KOPT-K1 (cell line): ENCODE results near the gene CST7.
"Not testable (repeated sequence)": the region's sequence is repeated elsewhere in the genome, so short reads cannot be mapped to it uniquely, and the experiment has no call there.

Experiments
- H3K27ac ChIP-seq: fragments of 200-600 bp; sonication (generic); 2 replicates; pipeline ENCODE4 v1.5.1; 2016; ENCODE audit warnings: antibody characterized with exemption, mild to moderate bottlenecking, low read depth, low read length; ENCODE audit not compliant: poor library complexity, severe bottlenecking
- H3K36me3 ChIP-seq: fragments of 200-600 bp; sonication (generic); 2 replicates; pipeline ENCODE4 v1.5.1; 2017; ENCODE audit warnings: antibody characterized with exemption, mild to moderate bottlenecking, low read length, moderate library complexity; ENCODE audit not compliant: insufficient read depth
- H3K9me3 ChIP-seq: fragments of 200-600 bp; sonication (generic); 2 replicates; pipeline ENCODE4 v1.5.1; 2017; ENCODE audit warnings: antibody characterized with exemption, low read length, mild to moderate bottlenecking; ENCODE audit not compliant: insufficient read depth, poor library complexity, severe bottlenecking

CST7 gene

DNA sequence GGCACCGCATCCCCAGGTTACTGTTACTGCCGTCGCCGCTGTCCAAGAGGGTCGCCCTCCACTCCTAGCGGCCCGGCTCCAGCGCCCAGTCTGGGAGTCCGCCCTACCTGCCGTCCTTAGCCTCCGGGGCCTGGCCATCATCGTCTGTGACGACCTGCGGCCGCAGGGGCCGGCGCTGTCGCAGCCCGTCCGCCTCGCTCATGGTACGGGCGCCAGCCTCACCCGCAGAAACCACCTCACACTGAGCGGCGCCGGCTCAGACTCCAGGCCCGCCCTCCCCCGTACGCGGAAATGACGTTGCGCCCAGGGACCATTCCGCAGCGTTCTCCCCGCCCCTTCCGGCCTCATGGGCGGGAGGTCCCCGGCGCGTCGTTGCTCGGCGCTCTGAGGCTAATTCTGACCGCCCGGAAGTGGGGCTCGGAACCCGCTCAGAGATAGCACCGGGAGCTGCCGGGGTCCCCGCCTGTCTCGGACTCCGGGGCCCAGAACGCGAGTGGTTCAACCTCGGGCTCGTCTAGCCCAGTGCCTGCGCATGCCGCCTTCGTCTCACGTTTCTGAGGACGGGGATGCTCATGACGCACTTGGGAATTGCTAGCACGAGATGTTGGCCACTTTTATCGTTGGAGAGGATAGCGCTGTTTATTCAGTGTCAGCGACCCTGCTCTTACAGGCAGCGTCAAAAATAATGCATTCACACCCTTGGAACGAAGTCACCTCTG, 43.6 kb downstream of the CST7 start, which contains the start of gene APMAP:
APMAP (minus strand) TSS at position 265 of the 719 bp plus-strand sequence; CDS start at position 202, 63 bp downstream.
- peak within 1 kb of the TSS; percentile 79 for H3K27ac ChIP-seq
- H3K9me3 ChIP-seq, result no peaks in the 10 kb centered on the region

GRCh38 chr20:24993337-24994185, 44.5 kb downstream of the CST7 start:
- peak overlapping the region; percentile 79 for H3K27ac ChIP-seq

More for the DNA sequence above, 43.6 kb downstream of the CST7 start, which contains the start of gene APMAP:
- peaks cover 9% of the 10 kb centered on the region for H3K36me3 ChIP-seq

GRCh38 chr20:24994186-24994465, 45.1 kb downstream of the CST7 start:
- H3K9me3 ChIP-seq, result no peaks in the 10 kb centered on the region
- H3K27ac ChIP-seq, result no peak overlapping the region
- H3K36me3 ChIP-seq, result peaks cover 6% of the 10 kb centered on the region

More at GRCh38 chr20:24993337-24994185, 44.5 kb downstream of the CST7 start:
- no peaks in the 10 kb centered on the region for H3K9me3 ChIP-seq
- peaks cover 9% of the 10 kb centered on the region for H3K36me3 ChIP-seq

- peaks cover under 1% of the 10 kb centered on the region; the same call in 1 of the 2 replicates for H3K36me3 ChIP-seq
- no peak overlapping the region for H3K27ac ChIP-seq
- H3K9me3 ChIP-seq, result no peaks in the 10 kb centered on the region
Observed at GRCh38 chr20:24994470-24995368, 45.6 kb downstream of the CST7 start.

DNA sequence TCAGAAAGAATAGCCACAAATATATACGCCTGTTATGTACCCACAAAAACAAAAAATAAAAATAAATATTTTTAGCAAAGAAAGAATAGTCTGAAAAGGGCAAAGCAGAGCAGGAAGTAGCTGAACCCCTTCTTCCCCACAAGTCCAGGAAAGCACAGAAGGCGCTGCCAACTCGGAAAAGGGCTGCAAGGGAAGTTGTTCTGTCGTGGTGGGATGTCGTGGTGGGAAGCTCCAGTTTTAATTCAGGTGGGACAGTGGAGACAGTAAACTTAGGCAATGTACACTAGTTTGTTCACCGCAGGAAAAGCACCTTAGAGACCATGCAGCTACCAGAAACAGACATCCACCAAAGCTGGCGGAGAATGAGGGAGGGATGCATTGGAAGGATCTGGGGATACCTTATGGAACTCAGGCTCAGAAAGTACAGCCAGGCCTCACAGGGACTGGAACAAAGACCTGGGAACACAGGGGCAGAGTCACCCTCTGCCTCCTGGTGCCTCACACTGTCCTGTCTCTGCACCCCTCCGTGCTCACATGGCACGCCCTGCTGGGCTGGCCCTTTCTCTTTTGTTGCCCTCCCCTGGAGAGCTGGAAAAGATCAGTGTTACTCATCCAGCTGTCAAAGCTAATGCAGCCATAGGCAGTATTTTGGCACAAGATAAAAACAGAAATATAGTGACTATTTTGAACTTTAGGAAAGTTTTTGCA, 46.8 kb downstream of the CST7 start:
- no peaks in the 10 kb centered on the region for H3K9me3 ChIP-seq
- no peaks in the 10 kb centered on the region for H3K36me3 ChIP-seq
- no peak overlapping the region for H3K27ac ChIP-seq

DNA sequence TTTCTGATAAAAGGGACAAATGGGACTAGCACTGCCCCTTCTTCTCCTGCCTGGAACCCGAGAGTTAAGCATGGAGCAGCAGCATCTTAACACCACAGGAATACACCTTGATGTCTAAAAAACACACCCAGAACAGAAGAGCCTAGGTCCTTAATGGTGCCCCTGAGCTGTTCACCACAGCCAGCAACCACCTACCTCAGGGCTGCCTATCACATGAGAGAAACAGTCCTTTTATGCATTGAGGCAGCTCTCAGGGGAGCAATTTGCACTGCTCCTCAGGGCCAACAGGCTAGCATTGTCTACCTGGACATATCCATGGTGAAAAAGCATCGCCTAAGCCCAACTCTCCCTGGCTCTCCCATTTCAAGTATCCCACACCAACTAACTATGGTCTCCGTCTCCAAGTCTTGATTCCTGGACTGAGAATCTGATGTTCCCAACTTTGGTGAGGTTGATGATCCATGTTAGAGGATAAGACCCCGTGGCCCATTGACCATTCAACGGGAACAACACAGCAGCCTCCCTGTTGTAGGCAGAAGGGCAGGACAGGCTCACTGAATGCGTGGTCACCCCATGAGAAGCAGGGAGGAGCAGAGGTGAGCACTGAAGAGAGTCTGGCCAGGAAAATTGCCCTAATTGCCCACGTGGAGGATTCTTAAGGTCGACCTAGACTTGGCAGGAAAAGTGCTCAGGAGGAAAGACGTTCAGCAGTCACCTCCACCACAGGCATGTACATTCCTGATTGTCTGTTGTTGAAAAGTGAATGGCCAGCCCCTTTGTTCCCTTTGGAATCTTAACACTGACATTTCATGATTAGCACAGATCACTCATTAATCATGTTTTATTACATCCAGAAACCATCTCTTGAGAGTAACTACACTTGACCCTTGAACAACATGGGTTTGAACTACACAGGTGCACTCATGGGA, 47.6 kb downstream of the CST7 start:
- Histone ChIP-seq H3K9me3 (no peaks in the 10 kb centered on the region), H3K36me3 (no peaks in the 10 kb centered on the region)

GRCh38 chr20:24998121-24998520, 49.1 kb downstream of the CST7 start:
- Histone ChIP-seq H3K36me3 (no peaks in the 10 kb centered on the region), H3K9me3 (no peaks in the 10 kb centered on the region), H3K27ac (no peak overlapping the region)

More for the DNA sequence above, 47.6 kb downstream of the CST7 start:
- H3K27ac ChIP-seq, result no peak overlapping the region

GRCh38 chr20:24998631-24999445, 49.8 kb downstream of the CST7 start:
- no peaks in the 10 kb centered on the region for H3K36me3 ChIP-seq
- H3K9me3 ChIP-seq, result no peaks in the 10 kb centered on the region
- no peak overlapping the region for H3K27ac ChIP-seq

DNA sequence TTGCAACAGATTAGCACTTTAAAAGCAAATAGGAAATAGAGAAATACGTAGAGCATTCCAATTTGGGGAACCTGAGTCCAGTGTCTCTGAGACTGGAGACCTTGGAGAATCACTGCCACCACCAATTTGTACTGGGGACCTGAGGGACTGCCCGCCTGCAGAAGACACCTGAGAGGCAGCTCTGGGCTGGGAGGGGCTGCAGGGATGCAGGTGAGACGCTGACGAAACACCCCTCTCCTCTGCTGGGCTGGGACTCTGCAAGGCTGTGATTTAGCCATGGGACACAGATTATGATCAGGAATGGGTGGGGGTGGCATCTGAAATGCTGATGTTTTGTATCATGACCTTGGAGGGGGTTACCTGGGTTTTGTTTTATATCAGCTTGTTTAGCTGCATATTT, 50.5 kb downstream of the CST7 start:
- Histone ChIP-seq H3K36me3 (no peaks in the 10 kb centered on the region), H3K9me3 (no peaks in the 10 kb centered on the region), H3K27ac (no peak overlapping the region)

DNA sequence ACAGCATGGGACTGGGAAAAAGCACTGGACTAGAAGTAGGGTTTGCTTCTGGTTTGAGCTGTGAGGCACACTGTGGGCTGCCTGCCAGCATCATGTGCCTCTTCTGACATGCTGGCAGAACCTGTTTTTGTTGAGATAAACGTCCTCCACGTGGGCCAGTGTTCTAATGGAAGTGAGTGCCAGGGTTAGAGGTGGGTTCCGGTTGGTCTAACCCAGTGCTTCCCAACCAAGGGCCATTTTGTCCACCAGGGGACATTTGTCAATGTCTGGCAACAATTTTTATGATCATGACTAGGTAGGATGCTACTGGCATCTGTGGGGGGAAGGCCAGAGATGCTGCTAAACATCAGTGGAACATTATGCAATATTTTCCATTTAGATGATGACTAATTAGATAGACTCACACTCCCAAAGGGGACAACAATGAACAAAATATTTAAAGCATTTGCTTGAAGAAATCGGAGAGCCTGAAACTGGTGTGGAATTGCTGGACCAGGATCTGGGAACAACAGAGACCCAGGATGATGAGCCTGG, 51.3 kb downstream of the CST7 start:
- H3K36me3 ChIP-seq, result peaks cover 5% of the 10 kb centered on the region; the same call in 1 of the 2 replicates
- no peak overlapping the region for H3K27ac ChIP-seq
- H3K9me3 ChIP-seq, result no peaks in the 10 kb centered on the region

DNA sequence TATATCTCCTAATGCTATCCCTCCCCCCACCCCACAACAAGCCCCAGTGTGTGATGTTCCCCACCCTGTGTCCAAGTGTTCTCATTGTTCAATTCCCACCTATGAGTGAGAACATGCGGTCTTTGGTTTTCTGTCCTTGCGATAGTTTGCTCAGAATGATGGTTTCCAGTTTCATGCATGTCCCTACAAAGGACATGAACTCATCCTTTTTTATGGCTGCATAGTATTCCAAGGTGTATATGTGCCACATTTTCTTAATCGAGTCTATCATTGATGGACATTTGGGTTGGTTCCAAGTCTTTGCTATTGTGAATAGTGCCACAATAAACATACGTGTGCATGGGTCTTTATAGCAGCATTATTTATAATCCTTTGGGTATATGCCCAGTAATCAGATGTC, 52.3 kb downstream of the CST7 start:
- peaks cover 15% of the 10 kb centered on the region for H3K36me3 ChIP-seq
- H3K27ac ChIP-seq, result not testable (repeated sequence)

DNA sequence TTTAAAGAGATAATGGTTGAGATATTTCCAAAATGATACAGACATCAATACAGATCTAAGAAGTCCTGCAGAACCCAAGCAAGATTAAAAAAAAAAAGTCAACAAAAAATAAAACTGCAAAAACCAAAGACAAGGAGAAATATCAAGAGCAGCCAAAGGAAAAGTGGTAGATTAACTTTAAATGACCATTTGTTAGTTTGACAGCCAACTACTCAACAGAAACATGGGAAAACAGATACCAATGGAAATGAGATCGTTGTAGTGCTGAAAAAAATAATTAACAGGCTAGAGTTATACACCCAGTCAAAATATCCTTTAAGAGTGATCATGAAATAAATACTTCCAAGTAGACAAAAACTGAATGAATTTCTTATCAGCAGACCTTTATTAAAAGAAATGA, 53.9 kb downstream of the CST7 start:
- H3K9me3 ChIP-seq, result no peaks in the 10 kb centered on the region
- H3K27ac ChIP-seq, result no peak overlapping the region
- H3K36me3 ChIP-seq, result peaks cover 31% of the 10 kb centered on the region

More for the DNA sequence above, 52.3 kb downstream of the CST7 start:
- H3K9me3 ChIP-seq, result not testable (repeated sequence)

GRCh38 chr20:25005220-25005619, 56.2 kb downstream of the CST7 start:
- H3K36me3 ChIP-seq, result peaks cover 54% of the 10 kb centered on the region
- no peak overlapping the region for H3K27ac ChIP-seq
- H3K9me3 ChIP-seq, result no peaks in the 10 kb centered on the region
